ENCODE data around the gene IGFALS. TPM values are rescaled to one million over a fixed set of nuclear protein-coding genes. Genes with fewer than 3 reads are reported as not detected.
A peak's percentile ranks its signal among the peaks of the same experiment; 100 is the strongest.

Gene IGFALS
- total RNA-seq, 1 experiment from 2014 or later: not detected

DNA sequence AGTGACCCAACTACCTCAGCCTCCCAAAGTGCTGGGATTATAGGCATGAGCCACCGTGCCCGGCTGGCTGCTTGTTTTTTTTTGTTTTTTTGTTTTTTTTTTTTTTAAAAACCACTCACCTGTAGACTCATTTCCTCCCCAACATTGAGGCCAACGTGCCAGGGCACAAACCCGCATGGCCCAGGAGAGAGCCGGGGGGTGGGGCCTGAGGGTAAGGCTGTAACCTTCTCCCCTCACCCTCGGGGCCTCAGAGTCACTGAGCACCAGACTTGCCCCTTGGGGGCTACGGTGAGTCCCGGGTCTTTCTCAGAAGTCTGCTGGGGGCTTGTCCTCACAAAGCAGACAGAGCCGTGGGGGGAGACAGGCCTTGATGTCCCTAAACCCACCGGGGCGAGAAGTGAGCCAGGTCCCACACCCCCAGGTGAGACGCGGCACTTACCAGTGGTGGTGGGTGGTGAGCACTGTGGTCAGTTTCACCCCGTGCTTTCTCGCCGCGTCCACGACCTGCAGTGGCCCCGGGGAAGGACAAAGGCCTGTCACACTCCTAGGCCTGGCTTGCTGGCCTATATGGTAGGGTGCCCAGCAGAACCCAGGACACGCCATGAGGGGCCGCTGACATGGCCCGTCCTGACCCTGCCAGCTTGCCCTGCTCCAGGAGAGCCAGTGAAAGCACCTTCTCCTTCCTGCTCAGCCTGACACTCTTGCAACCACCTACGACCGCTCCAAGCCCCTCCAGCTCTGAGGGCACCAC lies 28.5 kb upstream of the IGFALS start:
- H3K36me3 ChIP-seq: no peaks in the 10 kb centered on the region
- H3K4me1 ChIP-seq: no peaks in the 10 kb centered on the region
- H3K9me3 ChIP-seq (replicated peaks): no peaks in the 10 kb centered on the region
- no peak overlapping the region for H3K27ac ChIP-seq
- H3K27me3 ChIP-seq: no peaks in the 10 kb centered on the region
- no peak for DNase-seq
- no peak overlapping the region for H3K4me3 ChIP-seq

DNA sequence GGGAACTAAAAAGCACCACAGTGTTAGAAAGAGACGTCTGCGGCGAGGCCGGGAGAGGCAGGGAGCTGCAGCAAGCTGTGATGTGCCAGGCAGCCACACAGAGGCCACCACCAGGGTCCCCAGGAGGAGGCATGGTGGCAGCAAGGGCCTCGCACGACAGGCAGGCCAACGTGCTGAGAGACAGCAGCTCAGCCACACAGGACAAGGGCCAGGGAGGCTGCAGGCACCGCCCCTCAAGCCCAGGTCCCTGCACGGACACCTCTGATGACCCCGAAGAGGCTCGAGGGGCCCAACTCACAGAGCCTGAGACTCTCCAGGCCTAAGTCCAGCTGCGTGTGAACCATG lies 27.4 kb upstream of the IGFALS start:
- no peak overlapping the region for H3K27ac ChIP-seq

DNA sequence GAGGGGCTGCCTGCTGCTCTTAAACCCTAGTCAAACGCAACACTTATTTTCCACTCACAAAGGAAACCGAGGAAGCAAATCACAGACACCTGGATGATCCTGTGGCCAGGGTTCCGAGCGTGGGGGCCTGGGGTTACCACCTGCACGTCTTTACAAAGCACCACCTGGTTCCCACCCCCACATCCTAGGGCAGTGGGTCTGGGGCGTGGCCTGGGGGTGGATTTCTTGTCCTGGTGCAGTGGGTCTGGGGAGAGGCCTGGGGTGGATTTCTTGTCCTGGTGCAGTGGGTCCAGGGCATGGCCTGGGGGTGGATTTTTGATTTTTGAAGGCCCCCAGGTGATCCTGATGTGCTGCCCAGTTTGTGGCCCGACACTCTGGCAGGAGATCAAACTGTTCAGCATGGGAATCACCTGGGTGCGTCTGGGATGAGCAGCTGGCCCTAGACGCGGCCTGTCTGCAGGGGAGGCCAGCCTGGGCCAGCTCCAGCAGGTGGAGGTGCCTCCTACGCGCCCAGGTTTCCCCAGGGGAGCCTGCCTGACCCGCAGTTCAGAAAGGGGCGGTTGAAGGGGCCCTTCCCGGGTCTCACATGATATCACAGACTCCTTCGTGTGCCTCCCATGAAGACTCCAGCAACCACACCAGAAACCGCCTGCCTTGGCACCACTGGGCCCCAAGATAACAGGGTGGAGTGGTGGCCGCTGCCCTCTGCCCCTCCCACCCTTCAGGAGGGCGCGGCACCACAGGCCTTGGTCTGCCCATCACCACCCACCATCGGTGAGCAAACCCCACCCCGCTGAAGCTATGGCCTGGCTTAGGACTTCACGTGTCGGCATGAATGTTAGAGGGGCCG lies 26.8 kb upstream of the IGFALS start:
- Histone ChIP-seq H3K27ac (no peak overlapping the region), H3K4me3 (no peak overlapping the region), H3K36me3 (no peaks in the 10 kb centered on the region), H3K9me3 (replicated peaks) (no peaks in the 10 kb centered on the region), H3K27me3 (no peaks in the 10 kb centered on the region), H3K4me1 (no peaks in the 10 kb centered on the region)
- no peak for DNase-seq

More for the DNA sequence above, 27.4 kb upstream of the IGFALS start:
- Histone ChIP-seq H3K27me3 (no peaks in the 10 kb centered on the region), H3K4me3 (no peak overlapping the region), H3K4me1 (no peaks in the 10 kb centered on the region), H3K36me3 (no peaks in the 10 kb centered on the region), H3K9me3 (replicated peaks) (no peaks in the 10 kb centered on the region)
- DNase-seq: no peak

DNA sequence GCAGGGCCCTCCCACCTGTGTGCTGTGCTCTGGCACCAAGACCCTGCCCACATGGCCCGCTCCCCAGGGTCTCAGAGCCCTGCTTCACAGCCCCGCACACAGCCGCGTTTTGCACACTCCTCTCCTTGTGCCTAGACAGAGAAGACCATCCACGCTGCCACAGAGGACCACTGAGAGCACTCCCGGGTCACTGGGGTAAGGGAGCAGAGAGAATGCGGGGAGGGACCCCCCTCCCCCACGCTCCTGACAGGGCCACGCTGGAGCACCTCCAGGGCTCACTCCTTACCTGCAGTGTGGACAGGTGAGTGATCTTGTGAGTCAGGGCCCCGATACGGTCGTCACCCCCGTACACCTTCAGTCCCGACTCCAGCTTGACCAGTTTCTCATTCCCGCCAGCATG lies 26.1 kb upstream of the IGFALS start:
- Histone ChIP-seq H3K4me3 (no peak overlapping the region), H3K9me3 (replicated peaks) (no peaks in the 10 kb centered on the region), H3K27ac (no peak overlapping the region), H3K4me1 (no peaks in the 10 kb centered on the region), H3K27me3 (no peaks in the 10 kb centered on the region), H3K36me3 (no peaks in the 10 kb centered on the region)
- no peak for DNase-seq

DNA sequence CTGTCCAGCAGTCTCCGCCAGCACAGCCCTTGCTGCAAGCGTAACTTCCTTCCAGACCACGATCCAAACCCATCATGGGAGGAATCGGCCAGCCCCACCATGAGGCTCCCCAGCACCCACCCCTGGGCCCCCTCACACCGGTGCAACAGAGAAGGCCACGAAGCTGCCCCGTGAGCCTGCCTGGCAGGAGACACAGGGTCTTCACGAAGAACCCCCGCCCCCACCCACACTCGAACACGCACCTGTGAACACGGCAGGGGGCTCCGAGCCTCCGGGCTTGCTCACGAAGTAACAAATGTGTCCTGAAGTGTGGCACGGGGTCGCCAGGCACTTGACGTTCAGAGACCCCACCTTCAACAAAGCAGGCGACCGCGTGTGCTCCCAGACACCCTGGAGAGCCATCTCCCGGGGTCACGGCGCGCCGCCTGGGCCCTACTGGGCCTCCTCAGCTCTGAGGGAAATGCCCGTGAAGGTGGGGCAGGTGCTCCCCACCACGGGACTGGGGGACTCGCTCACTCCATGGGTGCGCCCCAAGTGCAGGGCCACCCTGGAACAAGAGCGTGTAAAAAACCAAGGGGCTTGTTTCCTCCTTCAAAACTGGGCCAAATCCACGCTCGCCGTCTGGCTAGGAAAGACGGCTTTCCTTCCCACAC lies 25.5 kb upstream of the IGFALS start:
- DNase-seq: no peak
- H3K27ac ChIP-seq: no peak overlapping the region
- no peak overlapping the region for H3K4me3 ChIP-seq
- no peaks in the 10 kb centered on the region for H3K27me3 ChIP-seq
- no peaks in the 10 kb centered on the region for H3K9me3 ChIP-seq (replicated peaks)
- no peaks in the 10 kb centered on the region for H3K36me3 ChIP-seq
- no peaks in the 10 kb centered on the region for H3K4me1 ChIP-seq

DNA sequence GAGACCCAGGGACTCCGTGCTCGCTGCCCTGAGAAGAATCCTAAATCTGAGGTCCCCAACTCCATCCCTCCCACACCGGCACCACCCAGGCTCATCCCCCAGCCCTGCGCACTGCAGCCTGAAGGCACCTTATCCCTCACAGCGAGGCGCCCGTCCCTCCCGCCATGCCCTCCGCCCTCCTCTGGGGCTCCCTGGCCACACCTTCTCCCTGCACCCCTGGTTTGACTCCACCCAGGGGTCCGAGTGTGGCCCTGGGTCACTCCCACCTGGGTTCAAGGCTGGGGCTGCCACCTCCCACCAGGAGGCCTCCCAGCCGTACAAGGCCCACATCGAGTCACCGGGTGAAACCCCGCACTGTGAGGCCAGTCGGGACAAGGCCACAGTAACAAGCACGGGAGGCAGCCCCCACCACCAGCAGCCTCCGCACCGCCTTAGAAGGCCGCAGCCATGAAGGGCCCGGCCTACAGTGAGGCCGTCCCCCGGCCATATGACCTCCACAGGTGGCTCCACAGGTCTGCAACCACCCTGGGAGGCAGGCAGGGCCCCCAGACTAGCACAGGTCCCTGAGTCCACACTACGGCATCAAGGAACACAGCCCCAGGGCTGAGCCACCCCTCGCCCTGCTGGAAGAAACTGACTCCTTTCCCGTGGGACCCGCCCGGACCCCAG lies 24.8 kb upstream of the IGFALS start:
- no peaks in the 10 kb centered on the region for H3K27me3 ChIP-seq
- no peak overlapping the region for H3K27ac ChIP-seq
- no peaks in the 10 kb centered on the region for H3K4me1 ChIP-seq
- no peaks in the 10 kb centered on the region for H3K9me3 ChIP-seq (replicated peaks)
- H3K4me3 ChIP-seq: no peak overlapping the region
- no peaks in the 10 kb centered on the region for H3K36me3 ChIP-seq
- no peak for DNase-seq

DNA sequence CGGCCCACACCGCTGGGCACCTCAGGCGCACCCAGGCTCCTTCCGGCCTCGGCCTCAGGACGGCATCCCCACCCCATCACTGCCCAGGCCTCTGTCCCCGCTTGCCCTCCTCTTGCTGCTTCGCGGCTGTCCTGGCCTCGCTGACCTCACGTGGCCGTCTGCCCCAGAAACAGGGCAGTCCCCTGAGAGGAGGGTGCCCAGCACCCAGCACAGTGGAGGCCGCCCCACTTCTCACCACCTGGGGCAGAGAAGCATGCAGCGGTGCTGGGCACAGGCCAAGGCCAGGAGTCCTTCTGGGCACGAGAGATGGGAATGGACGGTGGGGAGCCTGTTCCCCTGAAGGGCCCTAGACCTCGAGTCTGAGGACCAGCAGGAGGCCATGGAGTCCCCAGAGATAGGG lies 24.2 kb upstream of the IGFALS start:
- H3K27me3 ChIP-seq: no peaks in the 10 kb centered on the region
- H3K4me1 ChIP-seq: no peaks in the 10 kb centered on the region
- H3K27ac ChIP-seq: no peak overlapping the region
- no peaks in the 10 kb centered on the region for H3K36me3 ChIP-seq
- no peak for DNase-seq
- H3K4me3 ChIP-seq: no peak overlapping the region
- no peaks in the 10 kb centered on the region for H3K9me3 ChIP-seq (replicated peaks)

DNA sequence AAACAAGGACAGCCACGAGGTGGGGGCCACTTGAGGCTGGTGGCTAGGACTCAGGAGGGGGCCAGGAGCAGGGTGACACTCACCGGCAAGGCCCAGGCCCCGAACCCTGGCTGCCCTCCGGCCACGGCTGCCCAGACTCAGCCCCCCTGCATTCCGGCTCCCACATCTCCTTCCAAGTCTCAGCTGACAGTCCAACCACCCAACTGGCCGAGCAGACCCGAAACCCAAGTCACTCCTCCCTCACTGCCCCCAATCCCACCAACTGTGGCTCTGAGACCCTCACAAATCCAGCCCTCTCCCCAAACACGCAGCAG lies 23.7 kb upstream of the IGFALS start:
- no peaks in the 10 kb centered on the region for H3K9me3 ChIP-seq (replicated peaks)
- no peaks in the 10 kb centered on the region for H3K36me3 ChIP-seq
- no peaks in the 10 kb centered on the region for H3K4me1 ChIP-seq
- H3K27me3 ChIP-seq: no peaks in the 10 kb centered on the region
- no peak overlapping the region for H3K27ac ChIP-seq
- no peak overlapping the region for H3K4me3 ChIP-seq
- no peak for DNase-seq

DNA sequence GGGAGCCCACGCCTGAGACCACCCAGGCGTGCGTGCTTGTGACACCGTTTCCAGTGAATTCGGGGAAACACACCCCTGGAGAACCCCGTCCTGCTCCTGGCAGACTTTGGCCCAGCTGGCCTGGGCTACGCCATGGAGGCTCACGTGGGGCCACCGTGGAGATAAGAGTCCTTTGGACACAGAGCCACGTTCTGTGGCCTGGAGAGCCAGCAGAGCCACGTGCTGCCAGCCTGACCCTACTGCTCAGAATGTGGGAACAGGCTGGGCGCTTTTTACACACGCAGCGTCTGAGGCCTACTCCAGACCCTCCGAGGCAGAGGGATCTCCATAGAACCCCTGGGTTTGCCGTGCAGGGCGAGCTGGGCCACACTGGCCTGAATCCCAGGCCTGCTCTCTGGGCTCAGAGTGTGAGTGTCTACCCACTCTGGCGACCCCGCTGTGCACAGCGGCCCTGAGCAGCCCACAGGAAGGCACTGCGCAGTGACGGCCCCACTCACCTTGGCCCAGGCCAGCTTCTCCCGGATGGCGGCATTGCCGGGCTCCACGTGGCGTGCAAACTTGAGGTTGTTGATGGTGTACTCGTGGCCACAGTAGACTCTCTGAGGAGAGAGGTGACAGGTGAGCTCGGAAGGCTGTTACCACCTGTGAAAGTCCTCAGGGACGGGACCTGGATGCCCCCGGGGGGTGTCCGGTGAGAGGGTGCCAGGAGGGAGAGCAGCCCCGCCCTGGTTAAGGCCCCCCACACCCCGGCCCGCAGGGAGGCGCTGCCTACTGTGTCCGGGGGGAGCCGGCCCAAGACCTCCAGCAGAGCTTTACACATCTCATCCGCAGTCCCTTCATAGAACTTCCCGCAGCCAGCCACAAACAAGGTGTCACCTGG lies 23.1 kb upstream of the IGFALS start:
- Histone ChIP-seq H3K36me3 (no peaks in the 10 kb centered on the region), H3K9me3 (replicated peaks) (no peaks in the 10 kb centered on the region), H3K27me3 (no peaks in the 10 kb centered on the region), H3K4me3 (no peak overlapping the region), H3K27ac (no peak overlapping the region), H3K4me1 (no peaks in the 10 kb centered on the region)
- no peak for DNase-seq

DNA sequence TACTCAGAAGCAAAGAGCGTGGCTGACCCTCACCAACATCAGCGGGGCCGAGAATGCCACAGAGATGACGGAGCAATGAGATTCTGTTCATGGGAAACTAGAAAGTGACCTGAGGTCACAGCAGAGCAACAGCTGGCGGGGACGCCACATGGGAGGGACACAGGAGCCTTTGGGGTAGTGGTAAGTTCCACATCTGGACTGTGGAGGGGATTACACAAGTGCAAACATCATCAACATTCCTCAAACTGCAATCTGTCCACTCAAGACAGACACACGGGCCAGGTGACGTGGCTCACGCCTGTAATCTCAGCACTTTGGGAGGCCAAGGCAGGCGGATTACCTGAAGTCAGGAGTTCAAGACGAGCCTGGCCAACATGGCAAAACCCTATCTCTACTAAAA lies 22.0 kb upstream of the IGFALS start:
- no peaks in the 10 kb centered on the region for H3K36me3 ChIP-seq
- no peak overlapping the region for H3K4me3 ChIP-seq
- no peak for DNase-seq
- H3K27ac ChIP-seq: no peak overlapping the region
- H3K27me3 ChIP-seq: no peaks in the 10 kb centered on the region
- no peaks in the 10 kb centered on the region for H3K4me1 ChIP-seq
- no peaks in the 10 kb centered on the region for H3K9me3 ChIP-seq (replicated peaks)

DNA sequence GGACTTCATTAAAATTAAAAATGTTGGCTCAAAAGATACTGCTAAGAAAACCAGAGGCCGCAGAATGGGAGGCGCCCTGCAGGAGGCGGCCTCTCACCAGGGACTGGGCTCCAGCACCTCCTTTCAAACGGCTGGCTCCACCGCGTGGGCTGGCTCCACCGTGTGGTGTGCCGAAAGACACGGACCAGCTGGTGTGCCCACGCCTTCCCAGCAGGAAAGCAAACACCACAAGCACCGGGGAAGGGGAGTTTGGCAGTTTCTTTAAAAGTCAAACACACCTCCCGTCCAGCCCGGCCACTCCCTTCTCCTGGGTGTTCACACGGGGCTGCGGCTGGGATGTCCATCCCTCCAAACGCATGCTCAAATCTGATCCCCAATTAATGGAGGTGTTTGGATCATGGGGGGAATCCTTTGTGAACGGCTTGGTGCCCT lies 19.2 kb upstream of the IGFALS start:
- DNase-seq: peak; percentile 76 to 81
- Histone ChIP-seq H3K9me3 (replicated peaks) (no peaks in the 10 kb centered on the region), H3K27me3 (no peaks in the 10 kb centered on the region), H3K36me3 (no peaks in the 10 kb centered on the region), H3K4me1 (no peaks in the 10 kb centered on the region), H3K27ac (no peak overlapping the region), H3K4me3 (no peak overlapping the region)

DNA sequence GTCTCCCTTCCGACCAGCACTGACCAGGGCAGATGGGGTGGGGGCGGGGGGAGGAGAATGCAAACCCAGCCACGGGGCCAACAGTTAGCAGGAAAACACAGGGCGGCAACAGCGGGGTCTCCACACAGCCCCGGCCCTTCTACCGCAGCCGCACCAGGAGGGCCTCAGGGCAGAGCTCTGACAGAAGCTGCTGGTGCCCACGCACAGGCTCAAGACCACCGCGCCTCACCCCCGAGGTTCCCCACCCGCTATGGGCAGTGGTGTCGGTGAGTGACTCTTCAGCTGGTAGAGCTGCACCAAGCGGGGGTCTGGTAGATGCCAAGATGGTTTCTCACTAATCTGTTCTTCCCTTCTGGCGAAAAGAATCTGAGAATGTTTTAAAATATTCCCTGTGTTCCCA lies 17.0 kb upstream of the IGFALS start:
- Histone ChIP-seq H3K36me3 (no peaks in the 10 kb centered on the region), H3K27me3 (no peaks in the 10 kb centered on the region), H3K4me1 (no peaks in the 10 kb centered on the region), H3K4me3 (no peak overlapping the region), H3K9me3 (replicated peaks) (no peaks in the 10 kb centered on the region), H3K27ac (no peak overlapping the region)
- DNase-seq: no peak

DNA sequence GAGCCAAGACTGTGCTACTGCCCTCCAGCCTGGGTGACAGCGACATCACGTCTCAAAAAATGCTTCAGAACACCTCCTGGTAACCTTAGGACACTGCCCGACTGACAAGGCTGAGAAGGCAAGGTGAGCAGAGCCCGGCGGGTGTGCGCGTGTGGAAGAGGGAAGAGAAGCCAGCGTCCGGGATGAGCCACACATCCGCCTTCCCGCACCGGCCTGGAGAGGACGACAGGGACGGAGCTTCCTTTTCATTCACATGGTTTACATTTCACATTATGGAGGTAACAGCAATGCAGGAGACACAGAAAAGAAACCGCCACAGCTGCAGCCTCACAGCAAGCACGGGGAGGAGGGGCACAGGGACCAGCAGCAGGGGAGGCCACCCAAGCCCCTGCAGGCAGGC lies 16.6 kb upstream of the IGFALS start:
- H3K9me3 ChIP-seq (replicated peaks): no peaks in the 10 kb centered on the region
- H3K27me3 ChIP-seq: no peaks in the 10 kb centered on the region
- no peaks in the 10 kb centered on the region for H3K36me3 ChIP-seq
- no peak for DNase-seq
- H3K4me1 ChIP-seq: no peaks in the 10 kb centered on the region
- no peak overlapping the region for H3K4me3 ChIP-seq
- no peak overlapping the region for H3K27ac ChIP-seq

DNA sequence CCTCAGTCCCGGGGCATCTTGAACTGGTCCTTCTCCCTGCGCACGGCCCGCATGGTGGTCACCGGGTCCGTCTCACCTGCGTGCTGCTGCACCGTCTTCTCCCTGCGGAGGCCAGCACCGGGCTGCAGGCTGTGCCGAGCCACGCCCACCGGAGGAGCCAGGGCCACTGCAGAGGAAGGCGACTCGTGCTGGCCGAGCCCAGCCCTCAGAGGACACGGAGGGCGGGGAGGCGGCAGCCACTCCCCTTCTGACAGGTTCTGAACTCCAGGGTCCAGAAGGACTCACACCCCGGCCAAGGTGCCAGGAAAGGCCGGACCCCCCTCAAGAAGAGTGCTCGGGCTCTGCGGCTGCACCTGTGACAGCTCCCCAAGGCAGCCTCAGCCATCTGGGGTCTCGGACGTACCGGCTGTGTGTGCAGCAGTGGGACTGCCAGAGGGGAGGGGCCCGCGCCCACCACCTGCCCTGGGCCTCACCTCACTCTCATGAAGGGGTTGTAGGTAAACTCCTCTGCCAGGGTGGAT lies 15.8 kb upstream of the IGFALS start:
- DNase-seq: no peak
- no peak overlapping the region for H3K27ac ChIP-seq
- H3K27me3 ChIP-seq: no peaks in the 10 kb centered on the region
- H3K36me3 ChIP-seq: no peaks in the 10 kb centered on the region
- H3K9me3 ChIP-seq (replicated peaks): no peaks in the 10 kb centered on the region
- no peak overlapping the region for H3K4me3 ChIP-seq
- no peaks in the 10 kb centered on the region for H3K4me1 ChIP-seq
